B cell (primary cell): ENCODE data around the gene COMT. TPM values are rescaled to one million over a fixed set of nuclear protein-coding genes. Genes with fewer than 3 reads are reported as not detected.

Experiments used
- ATAC-seq: fragments of 200-7000 bp; cut with Tn5 transposase; one replicate; pipeline ENCODE4 v1.10.0; 2021; ENCODE audit warnings: low read depth, mild to moderate bottlenecking, moderate number of reproducible peaks, moderate library complexity
- CTCF ChIA-PET: fragments of 350-600 bp; sonication (Branson Sonifier 250); formaldehyde crosslinking; loops from one replicate; lab custom pipeline; 2021; ENCODE audit warnings: antibody characterized with exemption, inconsistent platforms; lab: Charles Lee
- POLR2A ChIA-PET: fragments of 350-600 bp; sonication (Branson Sonifier 250); formaldehyde crosslinking; loops from one replicate; lab custom pipeline; 2021; ENCODE audit warnings: antibody characterized with exemption; lab: Charles Lee
- DNase-seq: peaks from one replicate; pipeline ENCODE4 v3.0.0; 2013
- H2AFZ ChIP-seq: 2 replicates; pipeline ENCODE4 v1.6.1; 2012; ENCODE audit warnings: mild to moderate bottlenecking, low read depth, low read length; ENCODE audit not compliant: insufficient read depth, poor library complexity, severe bottlenecking
- H3K27ac ChIP-seq, 2 donors: 1 replicate in 1 of 2; 2 replicates in 1 of 2; pipeline ENCODE4 v1.5.1; 2012 to 2013; ENCODE audit warnings: low read length in 2 of 2, mild to moderate bottlenecking in 2 of 2, moderate library complexity in 1 of 2
- H3K27me3 ChIP-seq, 4 experiments: fragments of 200-600 bp in 1 of 4; sonication (generic) in 1 of 4; replicated peaks in 1 of 4; 1 replicate in 2 of 4; 2 replicates in 2 of 4; pipeline versions ENCODE4 v1.6.1 to v1.7.0; 2013 to 2016; ENCODE audit warnings: low read length in 3 of 4, mild to moderate bottlenecking in 2 of 4, mixed read lengths in 1 of 4, moderate library complexity in 1 of 4; ENCODE audit not compliant: insufficient read depth in 4 of 4, control insufficient read depth in 3 of 4; ENCODE audit errors: control extremely low read depth in 1 of 4
- H3K36me3 ChIP-seq, 2 experiments: replicated peaks in 1 of 2; 1 replicate in 1 of 2; 2 replicates in 1 of 2; pipeline versions ENCODE4 v1.6.1 to v1.7.1; 2013; ENCODE audit warnings: low read length in 1 of 2; ENCODE audit not compliant: insufficient read depth in 2 of 2, control insufficient read depth in 1 of 2; ENCODE audit errors: control extremely low read depth in 1 of 2, extremely low read depth in 1 of 2
- H3K4me1 ChIP-seq, 2 donors: fragments of 200-600 bp in 1 of 2; sonication (generic) in 1 of 2; 1 replicate in 1 of 2; 2 replicates in 1 of 2; pipeline versions ENCODE4 v1.5.1 to v1.6.1; 2013 to 2017; ENCODE audit warnings: low read length in 2 of 2; ENCODE audit not compliant: control insufficient read depth in 2 of 2, insufficient read depth in 2 of 2
- H3K4me2 ChIP-seq: replicated peaks from 2 replicates; pipeline ENCODE3; 2012; ENCODE audit warnings: mild to moderate bottlenecking, low read depth, low read length; ENCODE audit not compliant: poor library complexity, severe bottlenecking
- H3K4me3 ChIP-seq, 5 experiments: fragments of 200-600 bp in 1 of 5; sonication (generic) in 1 of 5; 1 replicate in 3 of 5; 2 replicates in 2 of 5; pipeline versions ENCODE4 v1.5.1 to v1.7.0; 2011 to 2016; ENCODE audit warnings: low read length in 4 of 5, mild to moderate bottlenecking in 4 of 5, low read depth in 2 of 5, control low read depth in 1 of 5, moderate library complexity in 1 of 5; ENCODE audit not compliant: insufficient read depth in 1 of 5; ENCODE audit errors: control extremely low read depth in 1 of 5, extremely low read depth in 1 of 5
- H3K79me2 ChIP-seq: fragments of 200-600 bp; sonication (generic); one replicate; pipeline ENCODE4 v1.6.0; 2016; ENCODE audit warnings: low read length; ENCODE audit not compliant: control insufficient read depth, insufficient read depth
- H3K9ac ChIP-seq: fragments of 200-600 bp; sonication (generic); 2 replicates; pipeline ENCODE4 v1.6.1; 2017; ENCODE audit warnings: mild to moderate bottlenecking, low read length, moderate library complexity
- H3K9me3 ChIP-seq, 3 donors: one replicate each; pipeline versions ENCODE4 v1.6.1 to v1.7.1; 2013; ENCODE audit warnings: low read length in 2 of 3; ENCODE audit not compliant: control insufficient read depth in 2 of 3, insufficient read depth in 1 of 3; ENCODE audit errors: control extremely low read depth in 1 of 3
- H4K20me1 ChIP-seq: 2 replicates; pipeline ENCODE4 v1.6.0; 2012; ENCODE audit warnings: mild to moderate bottlenecking, low read length; ENCODE audit not compliant: insufficient read depth, control insufficient read depth, poor library complexity, severe bottlenecking
- H3K27ac Mint-ChIP-seq: one replicate; pipeline ENCODE4 v1.8.0; 2021; ENCODE audit warnings: mixed read lengths
- H3K27me3 Mint-ChIP-seq: one replicate; pipeline ENCODE4 v1.8.0; 2021; ENCODE audit warnings: mixed read lengths
- H3K4me1 Mint-ChIP-seq: one replicate; pipeline ENCODE4 v1.8.0; 2021; ENCODE audit warnings: mixed read lengths
- H3K4me3 Mint-ChIP-seq: one replicate; pipeline ENCODE4 v1.8.0; 2021; ENCODE audit warnings: mixed read lengths
- H3K9me3 Mint-ChIP-seq: one replicate; pipeline ENCODE4 v1.8.0; 2022; ENCODE audit warnings: mixed read lengths; ENCODE audit not compliant: insufficient read depth
- EZH2 ChIP-seq: IDR thresholded peaks from 2 replicates; pipeline ENCODE4 v1.6.1; 2012; ENCODE audit warnings: borderline replicate concordance, low read depth, mild to moderate bottlenecking, moderate library complexity, low read length; ENCODE audit not compliant: insufficient read depth, poor library complexity, severe bottlenecking
- WGBS: methylation state at CpG from one replicate; pipeline ENCODE4 v1.1.5; 2013; ENCODE audit warnings: missing lambda C conversion rate; ENCODE audit not compliant: insufficient coverage; 5-methylcytosine and 5-hydroxymethylcytosine counted together
- intact Hi-C: fragments of 100-400 bp; cut with micrococcal nuclease; formaldehyde crosslinking; loops from one replicate; pipeline ENCODE4 v1.10.0; 2022
- polyA plus RNA-seq: library from polyadenylated mRNA; depleted of rRNA; stranded (reverse); fragments of >200 nt; gene quantifications from 2 replicates; pipeline ENCODE4 v1.2.3, GENCODE V29; 2012
- total RNA-seq, 2 donors: library from RNA; stranded (reverse); fragments of 120-200 nt in 1 of 2; gene quantifications; 1 replicate in 1 of 2; 2 replicates in 1 of 2; pipeline versions ENCODE4 v1.2.3 to v1.2.4, GENCODE V29; 2013 to 2022
- TF ChIP-seq, protein P1 (sequence below): fragments of 200-600 bp; IDR thresholded peaks from one replicate; pipeline ENCODE4 v1.8.0; 2022; ENCODE audit warnings: antibody characterized with exemption, mild to moderate bottlenecking

The COMT gene
- total and polyA plus RNA-seq, 2 donors (not counting 1 experiment from before 2014, with no cell fraction given), result 32.6 to 58.3 TPM

DNA sequence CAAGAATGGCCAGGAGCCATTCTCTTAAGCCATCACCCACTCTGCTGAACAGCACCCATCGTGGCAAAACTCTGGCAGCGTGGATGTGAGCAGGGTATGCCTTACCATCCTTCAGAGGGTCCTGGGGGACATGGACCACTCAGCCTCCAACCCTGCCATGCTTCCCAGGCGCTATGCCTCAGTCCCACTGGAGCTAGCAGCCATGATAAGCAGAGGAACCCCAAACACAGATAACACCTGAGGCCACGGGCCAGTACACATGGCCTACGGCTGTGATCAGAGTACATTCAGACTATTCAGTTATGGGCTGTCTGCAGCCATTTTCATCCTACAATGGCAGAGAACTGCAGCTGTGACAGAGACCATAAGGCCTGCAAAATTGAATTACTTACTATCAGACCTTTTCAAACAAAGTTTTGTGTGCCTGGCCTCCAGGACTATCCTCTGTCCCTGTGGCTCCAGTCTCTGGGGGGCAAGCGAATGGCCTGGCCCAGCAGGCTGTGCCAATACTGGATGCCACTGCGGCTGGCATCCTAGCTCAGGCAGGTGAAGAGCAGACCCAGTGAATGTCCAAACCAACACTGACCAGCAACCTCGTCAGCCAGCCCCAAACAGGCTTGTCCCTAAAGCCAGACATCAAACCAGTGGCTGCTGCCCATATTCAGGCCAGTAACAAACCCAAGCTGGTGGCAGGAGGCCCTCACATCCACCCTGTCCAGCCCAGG is 68.2 kb downstream of the COMT start:
- intact Hi-C loops, result no loop called here
- Mint-ChIP-seq H3K9me3 (no peaks in the 10 kb centered on the region), H3K27me3 (no peaks in the 10 kb centered on the region), H3K4me1 (no peaks in the 10 kb centered on the region), H3K4me3 (no peak overlapping the region), H3K27ac (no peak overlapping the region)
- ChIA-PET POLR2A (no interaction called here), CTCF (interaction anchor here (1.6 kb wide), 1 partner anchor 39 kb away, joined by 3 read pairs; no protein-coding TSS in a partner anchor)
- no peaks in the 10 kb centered on the region for H3K36me3 ChIP-seq
- 93% methylated on average over 8 of the region's 8 CpGs for WGBS
- no peak overlapping the region for H3K9ac ChIP-seq
- no peaks in the 10 kb centered on the region for H3K27me3 ChIP-seq
- H3K27ac ChIP-seq, result no peak overlapping the region
- no peak for TF ChIP-seq EZH2
- TF ChIP-seq, protein P1, sequence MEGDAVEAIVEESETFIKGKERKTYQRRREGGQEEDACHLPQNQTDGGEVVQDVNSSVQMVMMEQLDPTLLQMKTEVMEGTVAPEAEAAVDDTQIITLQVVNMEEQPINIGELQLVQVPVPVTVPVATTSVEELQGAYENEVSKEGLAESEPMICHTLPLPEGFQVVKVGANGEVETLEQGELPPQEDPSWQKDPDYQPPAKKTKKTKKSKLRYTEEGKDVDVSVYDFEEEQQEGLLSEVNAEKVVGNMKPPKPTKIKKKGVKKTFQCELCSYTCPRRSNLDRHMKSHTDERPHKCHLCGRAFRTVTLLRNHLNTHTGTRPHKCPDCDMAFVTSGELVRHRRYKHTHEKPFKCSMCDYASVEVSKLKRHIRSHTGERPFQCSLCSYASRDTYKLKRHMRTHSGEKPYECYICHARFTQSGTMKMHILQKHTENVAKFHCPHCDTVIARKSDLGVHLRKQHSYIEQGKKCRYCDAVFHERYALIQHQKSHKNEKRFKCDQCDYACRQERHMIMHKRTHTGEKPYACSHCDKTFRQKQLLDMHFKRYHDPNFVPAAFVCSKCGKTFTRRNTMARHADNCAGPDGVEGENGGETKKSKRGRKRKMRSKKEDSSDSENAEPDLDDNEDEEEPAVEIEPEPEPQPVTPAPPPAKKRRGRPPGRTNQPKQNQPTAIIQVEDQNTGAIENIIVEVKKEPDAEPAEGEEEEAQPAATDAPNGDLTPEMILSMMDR, result no peak
- no peak for DNase-seq
- H3K4me1 ChIP-seq, result no peaks in the 10 kb centered on the region
- H3K79me2 ChIP-seq, result peaks cover 5% of the 10 kb centered on the region
- H4K20me1 ChIP-seq, result no peaks in the 10 kb centered on the region
- no peak overlapping the region for H3K4me3 ChIP-seq
- no peak for ATAC-seq
- no peak overlapping the region for H3K4me2 ChIP-seq
- no peak overlapping the region for H2AFZ ChIP-seq
- no peaks in the 10 kb centered on the region for H3K9me3 ChIP-seq
